OCI-LY7 (cell line): ENCODE results near the gene PLPPR2.

Experiments
- EZH2phosphoT487 ChIP-seq: fragments of 200-600 bp; sonication (generic); IDR thresholded peaks from 2 replicates; pipeline ENCODE4 v1.6.1; 2018; ENCODE audit warnings: low read depth, borderline replicate concordance, mild to moderate bottlenecking, mixed run types, antibody characterized with exemption, low read length, moderate library complexity, mixed read lengths
- TF ChIP-seq, protein P1 (sequence below): fragments of 200-600 bp; sonication (generic); conservative IDR thresholded peaks from 2 replicates; pipeline ENCODE4 v1.5.1; 2014; ENCODE audit warnings: mild to moderate bottlenecking, antibody characterized with exemption, low read length, moderate library complexity, mixed read lengths

DNA sequence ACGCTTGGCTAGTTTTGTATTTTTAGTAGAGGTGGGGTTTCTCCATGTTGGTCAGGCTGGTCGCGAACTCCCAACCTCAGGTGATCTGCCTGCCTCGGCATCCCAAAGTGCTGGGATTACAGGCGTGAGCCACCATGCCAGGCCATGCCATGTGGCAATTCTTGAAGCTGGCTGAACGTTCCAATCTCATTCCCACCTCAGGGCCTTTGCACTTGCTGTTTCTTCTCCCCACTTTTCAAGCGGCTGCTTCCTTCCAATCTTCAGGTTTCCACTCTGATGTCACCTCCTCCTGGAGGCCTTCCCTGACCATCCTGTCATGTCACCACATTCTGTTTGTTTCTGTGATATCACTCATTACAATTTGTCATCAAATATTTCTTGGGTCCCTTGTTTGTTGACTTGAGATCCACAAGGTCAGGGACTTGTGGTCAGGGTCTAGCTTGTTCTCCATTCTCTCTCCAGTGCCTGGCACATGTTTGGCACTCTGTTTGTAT, 24.7 kb downstream of the PLPPR2 start:
- TF ChIP-seq, protein P1, sequence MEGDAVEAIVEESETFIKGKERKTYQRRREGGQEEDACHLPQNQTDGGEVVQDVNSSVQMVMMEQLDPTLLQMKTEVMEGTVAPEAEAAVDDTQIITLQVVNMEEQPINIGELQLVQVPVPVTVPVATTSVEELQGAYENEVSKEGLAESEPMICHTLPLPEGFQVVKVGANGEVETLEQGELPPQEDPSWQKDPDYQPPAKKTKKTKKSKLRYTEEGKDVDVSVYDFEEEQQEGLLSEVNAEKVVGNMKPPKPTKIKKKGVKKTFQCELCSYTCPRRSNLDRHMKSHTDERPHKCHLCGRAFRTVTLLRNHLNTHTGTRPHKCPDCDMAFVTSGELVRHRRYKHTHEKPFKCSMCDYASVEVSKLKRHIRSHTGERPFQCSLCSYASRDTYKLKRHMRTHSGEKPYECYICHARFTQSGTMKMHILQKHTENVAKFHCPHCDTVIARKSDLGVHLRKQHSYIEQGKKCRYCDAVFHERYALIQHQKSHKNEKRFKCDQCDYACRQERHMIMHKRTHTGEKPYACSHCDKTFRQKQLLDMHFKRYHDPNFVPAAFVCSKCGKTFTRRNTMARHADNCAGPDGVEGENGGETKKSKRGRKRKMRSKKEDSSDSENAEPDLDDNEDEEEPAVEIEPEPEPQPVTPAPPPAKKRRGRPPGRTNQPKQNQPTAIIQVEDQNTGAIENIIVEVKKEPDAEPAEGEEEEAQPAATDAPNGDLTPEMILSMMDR: no peak
- TF ChIP-seq EZH2phosphoT487: no peak
